Measurements from ENCODE around the gene ADGRD1. TPM values are rescaled to one million over a fixed set of nuclear protein-coding genes. Genes with fewer than 3 reads are reported as not detected.
A peak's percentile ranks its signal among the peaks of the same experiment; 100 is the strongest.

Gene ADGRD1
- total RNA-seq, 2 experiments from 2014 or later = 0.05 TPM; not detected in 1

DNA sequence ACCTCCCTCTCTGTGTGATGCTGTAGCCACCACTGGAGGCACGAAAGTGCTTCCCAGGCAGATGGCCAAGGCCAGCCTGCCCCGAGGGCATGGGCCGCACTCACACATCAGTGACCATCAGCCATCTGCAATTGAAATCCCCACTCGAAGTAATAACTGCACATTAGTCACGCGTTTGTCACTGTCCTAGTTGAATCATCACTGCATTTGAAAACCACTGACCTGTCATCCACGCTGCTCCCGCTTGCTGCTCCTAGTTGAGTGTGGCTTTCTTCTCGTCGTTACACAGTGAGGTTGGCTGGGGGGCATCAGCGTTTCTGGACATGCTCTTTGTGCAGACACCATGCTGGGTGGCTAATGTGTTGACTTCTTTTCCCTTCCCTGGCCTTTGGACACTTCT lies 176.1 kb downstream of the ADGRD1 start:
- no peak overlapping the region for H3K27ac Mint-ChIP-seq
- POLR2A ChIA-PET = no interaction called here
- DNase-seq = no peak
- peaks cover 2% of the 10 kb centered on the region for H3K9me3 Mint-ChIP-seq
- no peaks in the 10 kb centered on the region for H3K27me3 Mint-ChIP-seq
- no peak overlapping the region for H3K4me3 Mint-ChIP-seq
- no peaks in the 10 kb centered on the region for H3K36me3 Mint-ChIP-seq (ENCODE audit: low read depth)
- no peaks in the 10 kb centered on the region for H3K4me1 Mint-ChIP-seq
- CTCF ChIA-PET = no interaction called here

DNA sequence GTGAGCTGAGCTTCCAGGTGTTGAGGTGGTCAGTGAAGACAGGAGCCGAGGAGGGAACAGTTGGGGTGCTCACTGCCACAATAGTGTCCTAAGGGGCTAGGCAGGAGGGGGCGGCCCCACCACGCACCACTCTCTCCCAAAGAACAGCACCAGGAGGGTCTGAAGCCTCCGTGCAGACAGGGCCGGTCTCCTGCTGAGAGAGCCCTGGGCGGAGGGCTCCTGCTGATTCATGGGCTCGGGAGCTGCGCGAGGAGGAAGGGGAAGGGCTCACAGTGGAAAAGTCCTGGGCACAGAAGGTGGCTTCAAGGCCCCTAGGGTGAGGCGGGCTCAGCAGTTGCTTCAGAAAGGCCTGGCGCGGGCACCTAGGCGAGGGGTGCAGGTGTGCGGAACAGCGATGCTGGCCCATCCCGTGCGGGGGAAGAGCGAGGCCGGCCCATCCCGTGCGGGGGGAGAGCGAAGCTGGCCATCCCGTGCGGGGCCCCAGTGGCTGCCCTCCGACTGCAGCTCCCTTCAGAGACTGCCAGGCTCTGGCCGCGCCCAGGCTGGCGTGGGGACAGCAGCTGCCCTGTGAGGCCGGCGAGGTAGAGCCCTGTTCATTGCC lies 176.7 kb downstream of the ADGRD1 start:
- DNase-seq = no peak
- peaks cover 2% of the 10 kb centered on the region for H3K9me3 Mint-ChIP-seq
- no peaks in the 10 kb centered on the region for H3K36me3 Mint-ChIP-seq (ENCODE audit: low read depth)
- H3K4me1 Mint-ChIP-seq = no peaks in the 10 kb centered on the region
- H3K4me3 Mint-ChIP-seq = no peak overlapping the region
- CTCF ChIA-PET = interaction anchor here (4.4 kb wide), 1 partner anchor 25 kb away, joined by 38 read pairs; no protein-coding TSS in a partner anchor
- H3K27ac Mint-ChIP-seq = no peak overlapping the region
- POLR2A ChIA-PET = no interaction called here
- H3K27me3 Mint-ChIP-seq = no peaks in the 10 kb centered on the region

DNA sequence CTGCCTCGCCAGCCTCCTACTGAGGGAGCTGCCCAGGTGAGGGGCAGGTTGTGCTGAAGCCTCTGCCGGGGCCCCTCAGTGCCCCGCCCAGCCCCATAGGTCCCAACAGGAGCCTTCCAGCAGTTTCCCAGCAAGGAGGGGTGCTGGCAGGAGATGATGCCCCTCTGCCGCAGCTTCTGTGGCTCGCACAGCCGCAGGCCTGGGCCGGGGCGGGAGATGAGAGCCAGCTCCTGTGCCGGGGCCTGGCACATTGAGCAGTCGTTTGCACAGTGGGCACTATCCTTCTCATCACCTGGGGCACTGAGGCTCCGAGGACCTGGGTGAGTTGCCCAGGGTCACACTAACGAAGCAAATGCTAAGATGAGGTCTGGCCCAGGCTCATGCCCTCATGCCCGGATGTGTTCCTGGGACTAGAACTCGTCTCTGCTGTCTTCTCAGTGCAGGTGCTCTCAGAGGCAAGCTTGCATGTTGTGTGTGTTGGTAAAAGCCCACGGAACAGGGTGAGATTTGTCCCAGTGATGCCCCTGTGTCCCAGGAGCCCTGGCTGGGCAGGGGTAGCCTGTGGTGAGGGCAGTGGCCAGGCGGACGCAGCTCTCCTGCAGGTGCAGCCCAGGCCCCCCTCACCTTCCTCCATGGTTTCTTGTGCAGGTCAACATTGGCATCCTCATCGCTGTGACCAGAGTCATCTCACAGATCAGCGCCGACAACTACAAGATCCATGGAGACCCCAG lies 177.5 kb downstream of the ADGRD1 start:
- POLR2A ChIA-PET = no interaction called here
- H3K27me3 Mint-ChIP-seq = no peaks in the 10 kb centered on the region
- H3K4me3 Mint-ChIP-seq = no peak overlapping the region

DNA sequence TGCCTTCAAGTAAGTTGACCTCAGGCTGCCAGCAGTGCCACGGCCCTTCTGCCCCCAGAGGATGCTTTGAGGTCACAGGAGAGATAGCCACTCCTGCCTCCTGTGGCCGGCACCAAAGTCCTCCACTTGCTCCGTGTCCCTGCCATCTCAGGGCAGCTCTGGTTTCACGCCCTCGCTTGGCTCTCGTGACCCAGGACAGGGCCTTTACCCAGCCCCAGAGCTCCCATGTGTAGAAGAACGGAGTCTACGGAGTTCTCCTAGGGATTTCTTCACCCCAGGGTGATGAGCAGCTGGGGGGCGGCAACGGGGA lies 178.1 kb downstream of the ADGRD1 start:
- ChIA-PET CTCF (interaction anchor here (0.7 to 4.4 kb wide), 7 partner anchors 14 to 79 kb away, joined by 3 to 38 read pairs (median 5); no protein-coding TSS in a partner anchor), POLR2A (no interaction called here)
- Mint-ChIP-seq H3K27me3 (no peaks in the 10 kb centered on the region), H3K4me1 (no peaks in the 10 kb centered on the region), H3K27ac (no peak overlapping the region), H3K9me3 (peaks cover 2% of the 10 kb centered on the region), H3K4me3 (no peak overlapping the region), H3K36me3 (ENCODE audit: low read depth) (no peaks in the 10 kb centered on the region)
- no peak for DNase-seq

More for the DNA sequence above, 177.5 kb downstream of the ADGRD1 start:
- peaks cover 2% of the 10 kb centered on the region for H3K9me3 Mint-ChIP-seq
- no peaks in the 10 kb centered on the region for H3K36me3 Mint-ChIP-seq (ENCODE audit: low read depth)
- no peaks in the 10 kb centered on the region for H3K4me1 Mint-ChIP-seq
- CTCF ChIA-PET = interaction anchor here (1.1 to 4.4 kb wide), 4 partner anchors 19 to 80 kb away, joined by 5 to 38 read pairs (median 6); no protein-coding TSS in a partner anchor
- H3K27ac Mint-ChIP-seq = no peak overlapping the region
- DNase-seq = no peak

DNA sequence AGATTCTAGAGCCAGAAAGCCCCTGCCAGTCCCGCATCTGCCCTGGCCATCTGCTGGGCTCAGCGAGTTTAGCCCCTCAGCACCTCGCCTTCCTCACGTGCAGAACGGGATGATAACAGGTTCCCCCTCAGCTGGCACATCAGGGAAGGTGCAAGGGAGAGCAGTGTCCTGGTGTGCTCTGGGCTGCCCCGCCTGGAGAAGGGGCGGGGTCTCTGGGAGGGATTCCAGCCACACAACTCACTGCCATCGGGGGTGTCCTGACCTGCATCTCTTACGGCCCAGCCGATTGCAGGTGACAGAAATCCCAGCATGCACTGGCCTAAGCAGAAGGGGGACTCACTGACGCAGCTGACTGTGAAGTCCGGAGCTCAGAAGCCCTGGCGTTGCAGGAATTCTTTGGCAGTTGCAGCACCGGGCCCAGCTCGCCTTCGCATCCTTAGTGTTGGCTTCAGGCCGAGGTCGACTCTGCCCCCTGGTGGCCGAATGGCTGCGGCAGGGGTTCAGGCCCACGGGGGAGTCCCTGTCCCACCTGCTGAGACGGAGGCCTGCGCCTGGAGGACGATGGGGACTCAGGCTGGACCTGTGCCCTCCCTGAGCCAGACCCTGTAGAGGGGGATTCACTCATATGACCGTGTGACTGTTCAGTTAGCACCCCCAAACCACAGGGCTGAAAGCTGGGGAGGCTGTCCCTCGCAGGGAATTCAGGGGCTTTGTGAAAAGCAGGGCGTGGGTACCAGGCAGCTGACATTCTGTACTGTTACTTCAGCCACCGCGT lies 178.6 kb downstream of the ADGRD1 start:
- H3K36me3 Mint-ChIP-seq (ENCODE audit: low read depth) = no peaks in the 10 kb centered on the region
- DNase-seq = peak; percentile 68
- no peaks in the 10 kb centered on the region for H3K27me3 Mint-ChIP-seq
- H3K9me3 Mint-ChIP-seq = no peaks in the 10 kb centered on the region
- no peak overlapping the region for H3K4me3 Mint-ChIP-seq
- CTCF ChIA-PET = interaction anchor here (0.7 to 4.4 kb wide), 7 partner anchors 15 to 79 kb away, joined by 3 to 38 read pairs (median 5); no protein-coding TSS in a partner anchor
- no peaks in the 10 kb centered on the region for H3K4me1 Mint-ChIP-seq
- POLR2A ChIA-PET = no interaction called here
- H3K27ac Mint-ChIP-seq = no peak overlapping the region

DNA sequence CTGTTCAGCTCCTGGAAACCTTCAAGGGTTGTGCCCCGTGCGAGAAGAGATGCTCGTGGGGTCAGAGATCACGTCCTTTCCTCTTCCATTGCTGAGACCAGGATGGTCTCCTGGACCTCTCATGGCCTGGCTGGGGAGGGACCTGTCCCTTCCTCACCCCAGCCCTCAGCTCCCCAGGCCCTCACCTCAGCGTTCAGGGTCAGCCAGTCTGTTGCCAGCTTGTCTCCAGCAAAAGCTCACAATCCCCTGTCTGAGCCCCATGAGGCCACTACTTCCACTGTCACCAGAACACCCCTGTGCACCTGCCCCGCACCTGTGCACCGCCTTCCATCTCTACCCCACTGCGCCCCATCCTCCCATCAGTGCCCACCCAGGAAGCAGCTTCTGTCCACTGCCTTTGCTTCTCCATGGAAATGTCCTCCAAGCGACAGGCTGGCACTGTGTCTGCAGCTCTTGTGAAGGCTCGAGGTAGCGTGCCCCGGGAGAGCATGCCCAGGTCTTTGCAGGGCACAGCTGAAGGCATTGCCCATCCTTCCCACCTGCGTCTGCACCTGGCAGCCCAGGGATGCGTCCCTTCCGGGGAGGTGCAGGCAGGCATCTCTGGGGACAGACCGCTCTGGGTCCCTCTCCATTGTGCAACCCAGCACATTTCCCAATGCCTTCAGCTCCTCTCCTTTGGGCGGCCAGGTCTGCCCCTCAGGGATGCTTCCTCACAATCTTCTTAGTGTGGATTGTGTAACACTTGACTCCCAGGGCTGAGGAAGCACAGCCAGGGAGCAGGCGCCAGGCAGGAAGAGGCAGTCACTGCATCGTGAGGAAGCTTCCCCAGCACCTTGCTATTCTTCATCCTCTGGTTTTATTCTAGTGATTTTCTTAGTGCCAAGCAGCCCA lies 179.6 kb downstream of the ADGRD1 start:
- no peaks in the 10 kb centered on the region for H3K27me3 Mint-ChIP-seq
- ChIA-PET CTCF (interaction anchor here (0.5 to 4.4 kb wide), 6 partner anchors 20 to 104 kb away, joined by 3 to 38 read pairs (median 4); no protein-coding TSS in a partner anchor), POLR2A (no interaction called here)
- no peak for DNase-seq
- H3K4me3 Mint-ChIP-seq = no peak overlapping the region
- no peaks in the 10 kb centered on the region for H3K4me1 Mint-ChIP-seq
- H3K27ac Mint-ChIP-seq = peak overlapping the region; percentile 43
- no peaks in the 10 kb centered on the region for H3K9me3 Mint-ChIP-seq
- no peaks in the 10 kb centered on the region for H3K36me3 Mint-ChIP-seq (ENCODE audit: low read depth)

DNA sequence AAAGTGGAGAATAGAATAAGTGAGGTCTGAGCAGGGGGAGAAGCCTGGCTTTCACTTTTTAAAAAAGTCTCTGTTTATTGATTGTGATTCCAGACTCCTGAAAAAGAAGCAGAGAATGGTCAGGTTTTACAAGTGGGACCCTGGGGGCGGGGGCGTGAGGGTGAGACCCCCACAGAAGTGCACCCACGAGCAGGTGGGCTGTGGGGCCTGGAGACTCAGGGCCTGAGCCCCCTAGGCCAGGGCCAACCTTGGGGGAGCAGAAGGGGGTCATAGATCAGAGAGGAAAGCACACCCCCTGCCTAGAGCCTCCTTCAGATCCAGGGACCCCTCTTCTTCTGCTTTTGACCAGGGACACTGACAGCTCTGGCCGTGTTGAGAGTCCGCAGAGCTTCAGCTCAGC lies 180.3 kb downstream of the ADGRD1 start:
- no peak overlapping the region for H3K4me3 Mint-ChIP-seq
- POLR2A ChIA-PET = no interaction called here
- CTCF ChIA-PET = interaction anchor here (1.3 to 4.4 kb wide), 2 partner anchors 29 to 48 kb away, joined by 3 to 38 read pairs; no protein-coding TSS in a partner anchor
- no peaks in the 10 kb centered on the region for H3K36me3 Mint-ChIP-seq (ENCODE audit: low read depth)
- no peaks in the 10 kb centered on the region for H3K27me3 Mint-ChIP-seq
- no peak for DNase-seq
- H3K9me3 Mint-ChIP-seq = no peaks in the 10 kb centered on the region
- no peaks in the 10 kb centered on the region for H3K4me1 Mint-ChIP-seq
- no peak overlapping the region for H3K27ac Mint-ChIP-seq

DNA sequence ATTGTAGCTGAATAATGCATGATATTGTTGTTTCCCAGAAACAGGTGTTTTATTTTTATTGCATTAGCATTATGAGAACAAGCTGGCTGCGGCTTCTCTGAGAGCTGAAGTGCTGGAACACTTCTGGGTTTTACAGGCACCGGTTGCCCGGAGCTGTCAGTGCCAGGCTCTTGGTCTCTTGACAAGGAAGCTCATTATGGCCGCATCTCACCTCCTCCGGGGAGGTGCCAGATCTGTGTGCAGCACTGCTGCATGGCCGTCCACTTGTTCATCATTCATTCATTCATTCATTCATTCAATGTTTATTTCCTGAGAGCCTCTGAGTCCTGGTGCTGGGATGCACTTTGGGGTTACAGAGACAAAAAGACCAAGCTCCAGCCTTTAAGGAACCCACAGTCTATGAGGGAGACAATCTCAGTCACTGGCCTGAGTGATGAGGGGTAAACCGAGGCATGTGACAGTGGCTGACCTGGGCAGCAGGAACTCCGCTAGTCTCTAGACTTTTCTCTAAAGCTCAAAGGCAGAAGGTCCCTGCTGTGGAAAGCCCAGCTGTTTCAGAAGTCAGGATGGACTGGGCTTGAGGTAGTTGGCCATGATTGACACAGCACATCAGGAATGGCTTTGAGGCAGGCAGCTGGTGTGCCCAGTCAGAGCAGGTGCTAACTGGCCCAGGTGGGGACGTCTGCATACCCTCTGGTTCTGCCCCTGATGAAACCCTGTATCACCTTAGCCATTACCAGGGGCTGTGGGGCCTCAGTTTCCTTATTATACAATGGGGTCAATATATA lies 181.0 kb downstream of the ADGRD1 start:
- Mint-ChIP-seq H3K4me3 (no peak overlapping the region), H3K27me3 (no peaks in the 10 kb centered on the region), H3K36me3 (ENCODE audit: low read depth) (no peaks in the 10 kb centered on the region), H3K27ac (no peak overlapping the region), H3K4me1 (no peaks in the 10 kb centered on the region), H3K9me3 (no peaks in the 10 kb centered on the region)
- ChIA-PET POLR2A (no interaction called here), CTCF (interaction anchor here (0.8 to 4.4 kb wide), 3 partner anchors 30 to 654 kb away, joined by 3 to 38 read pairs (median 3); no protein-coding TSS in a partner anchor)
- DNase-seq = no peak

DNA sequence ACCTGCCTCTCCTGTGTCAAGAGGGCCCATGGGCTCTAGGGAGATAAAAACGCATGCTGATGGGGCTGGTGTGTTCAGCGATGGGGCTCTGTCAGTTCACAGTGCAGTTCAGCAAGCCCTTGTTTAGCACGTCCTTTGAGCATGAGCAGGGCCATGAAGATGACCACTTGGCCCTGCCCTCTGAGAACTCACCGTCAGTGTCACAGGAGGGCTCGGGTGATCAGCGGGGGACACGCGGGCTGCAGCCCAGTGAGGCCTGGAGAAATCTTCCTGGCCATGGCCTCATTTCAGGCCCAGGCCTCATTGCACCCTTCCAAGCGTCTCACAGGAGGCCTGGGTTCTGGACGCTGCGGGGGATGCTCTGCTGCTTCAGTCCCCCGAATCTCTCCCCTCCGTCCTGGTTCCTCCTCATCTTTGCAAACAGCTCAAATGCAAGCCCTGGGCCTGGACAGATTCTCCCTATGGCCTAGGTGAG lies 181.6 kb downstream of the ADGRD1 start:
- ChIA-PET POLR2A (no interaction called here), CTCF (no interaction called here)
- no peak overlapping the region for H3K4me3 Mint-ChIP-seq
- H3K36me3 Mint-ChIP-seq (ENCODE audit: low read depth) = no peaks in the 10 kb centered on the region
- no peaks in the 10 kb centered on the region for H3K27me3 Mint-ChIP-seq
- H3K27ac Mint-ChIP-seq = no peak overlapping the region
- no peaks in the 10 kb centered on the region for H3K4me1 Mint-ChIP-seq
- DNase-seq = no peak
- H3K9me3 Mint-ChIP-seq = no peaks in the 10 kb centered on the region

DNA sequence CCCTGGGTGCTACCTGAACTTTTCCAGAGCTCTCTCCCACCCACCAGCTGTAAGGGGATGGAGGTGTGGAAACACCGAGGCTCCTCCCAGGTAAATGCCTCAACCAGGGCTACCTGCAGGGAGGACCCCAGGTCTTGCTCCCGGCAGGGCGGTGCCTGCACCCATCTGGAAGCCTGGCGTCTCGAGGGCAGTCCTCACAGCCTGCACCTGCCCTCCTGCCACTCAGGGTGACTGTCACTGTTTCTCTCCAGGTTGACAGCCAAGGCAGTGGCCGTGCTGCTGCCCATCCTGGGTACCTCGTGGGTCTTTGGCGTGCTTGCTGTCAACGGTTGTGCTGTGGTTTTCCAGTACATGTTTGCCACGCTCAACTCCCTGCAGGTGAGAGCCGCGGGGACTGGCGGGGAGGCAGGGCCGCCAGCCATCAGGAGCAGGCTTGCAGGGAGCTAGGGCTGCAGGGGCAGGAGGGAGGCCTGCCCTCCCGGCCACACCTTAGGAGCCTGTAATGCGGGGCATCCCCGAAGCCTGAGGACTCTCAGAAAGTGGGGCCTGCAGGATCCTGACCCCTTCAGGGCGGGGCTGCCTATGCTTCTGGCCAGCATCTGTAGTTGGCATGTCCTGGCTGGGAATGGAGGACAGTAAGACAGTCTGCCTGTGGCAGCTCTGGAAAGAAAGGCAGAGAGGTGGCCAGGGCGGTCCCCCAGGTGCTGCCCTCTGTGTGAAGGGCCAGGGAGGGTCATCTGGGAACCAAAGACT lies 182.3 kb downstream of the ADGRD1 start:
- no peaks in the 10 kb centered on the region for H3K9me3 Mint-ChIP-seq
- no peak overlapping the region for H3K27ac Mint-ChIP-seq
- DNase-seq = no peak
- CTCF ChIA-PET = no interaction called here
- H3K27me3 Mint-ChIP-seq = no peaks in the 10 kb centered on the region
- no peak overlapping the region for H3K4me3 Mint-ChIP-seq
- POLR2A ChIA-PET = no interaction called here
- H3K36me3 Mint-ChIP-seq (ENCODE audit: low read depth) = no peaks in the 10 kb centered on the region
- no peaks in the 10 kb centered on the region for H3K4me1 Mint-ChIP-seq

DNA sequence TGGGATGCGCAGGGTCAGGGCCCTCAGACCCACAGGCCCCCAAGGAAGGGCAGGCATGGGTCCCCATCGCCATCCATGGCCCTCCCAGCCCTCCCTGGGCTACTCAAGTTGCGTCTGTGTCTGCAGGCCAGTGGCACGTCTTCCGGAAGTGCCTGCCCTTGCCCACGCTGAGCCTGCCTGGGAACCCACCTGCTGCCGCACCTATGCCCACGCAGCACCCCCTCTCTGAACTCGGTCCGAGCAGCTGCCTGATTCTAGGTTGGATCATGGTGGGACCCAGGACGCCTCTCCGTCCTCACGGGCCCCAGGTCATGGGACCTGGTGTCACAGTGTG lies 182.8 kb downstream of the ADGRD1 start:
- no peak for DNase-seq
- H3K36me3 Mint-ChIP-seq (ENCODE audit: low read depth) = no peaks in the 10 kb centered on the region

More for the DNA sequence above, 182.8 kb downstream of the ADGRD1 start:
- Mint-ChIP-seq H3K4me3 (no peak overlapping the region), H3K27ac (no peak overlapping the region), H3K4me1 (no peaks in the 10 kb centered on the region), H3K27me3 (no peaks in the 10 kb centered on the region), H3K9me3 (no peaks in the 10 kb centered on the region)
- ChIA-PET CTCF (no interaction called here), POLR2A (no interaction called here)

Data from activated CD4-positive, alpha-beta T cell treated with anti-CD3 and anti-CD28 coated beads, Interleukin-2, amount 10 ng/mL, durations not matched to agents 7 days and 5 days (primary cell).